HepG2 (cell line): ENCODE measurements around the gene CLRN2. TPM values are rescaled to one million over a fixed set of nuclear protein-coding genes. Genes with fewer than 3 reads are reported as not detected.

Experiments
- ATAC-seq: fragments of 200-7000 bp; cut with Tn5 transposase; 3 replicates; pipeline ENCODE4 v1.9.1; 2020; ENCODE audit warnings: mild to moderate bottlenecking, moderate library complexity
- BruUV-seq: library from RNA; stranded (reverse); fragments of 400-500 nt; replicated peaks from 2 replicates; lab custom pipeline; 2021; lab: Mats Ljungman, UMichigan
- CTCF ChIA-PET: fragments of 300-600 bp; formaldehyde crosslinking; extraction: SDS; loops from one replicate; lab custom pipeline; 2021; ENCODE audit warnings: low total read pairs, inconsistent platforms, low intra/inter-chr PET ratio; lab: Yijun Ruan, JAX
- POLR2A ChIA-PET: fragments of 350-600 bp; sonication (Branson Sonifier 250); formaldehyde crosslinking; loops from one replicate; lab custom pipeline; 2020; ENCODE audit warnings: antibody characterized with exemption, inconsistent platforms; lab: Yijun Ruan, JAX
- DNase-seq: peaks from one replicate; pipeline ENCODE4 v3.0.0-alpha.2; 2015; ENCODE audit warnings: low spot score
- FAIRE-seq: peaks from 3 replicates; lab custom pipeline; 2011; peaks lifted over from hg19 to GRCh38; lab: Jason Lieb, UNC
- H2AFZ ChIP-seq: one replicate; pipeline ENCODE4 v1.6.1; 2011; ENCODE audit warnings: low read length, inconsistent platforms
- H3K27ac ChIP-seq: fragments of 300-600 bp; 3 replicates; pipeline ENCODE4 v1.8.0; 2011; ENCODE audit warnings: mixed run types, mild to moderate bottlenecking, mixed read lengths, low read length, inconsistent platforms; ENCODE audit not compliant: insufficient read depth; ENCODE audit errors: extremely low read length
- H3K27me3 ChIP-seq, 2 experiments: fragments of 200-600 bp in 1 of 2; 2 replicates in 1 of 2; 3 replicates in 1 of 2; pipeline versions ENCODE4 v1.6.0 to v1.8.0; 2011; ENCODE audit warnings: low read length in 2 of 2, mild to moderate bottlenecking in 2 of 2, moderate library complexity in 2 of 2, inconsistent platforms in 1 of 2; ENCODE audit not compliant: insufficient read depth in 2 of 2, control insufficient read depth in 1 of 2
- H3K36me3 ChIP-seq, 2 experiments: fragments of 200-600 bp in 1 of 2; replicated peaks in 1 of 2; 2 replicates in 1 of 2; 3 replicates in 1 of 2; pipeline versions ENCODE4 v1.5.1 to v1.8.0; 2011; ENCODE audit warnings: low read length in 2 of 2, inconsistent platforms in 1 of 2; ENCODE audit not compliant: insufficient read depth in 2 of 2, control insufficient read depth in 1 of 2
- H3K4me1 ChIP-seq: 2 replicates; pipeline ENCODE4 v1.5.1; 2012; ENCODE audit warnings: low read length, inconsistent platforms; ENCODE audit not compliant: insufficient read depth
- H3K4me2 ChIP-seq: 2 replicates; pipeline ENCODE4 v1.6.0; 2011; ENCODE audit warnings: low read depth, low read length, inconsistent platforms
- H3K4me3 ChIP-seq, 3 experiments: fragments of 200-600 bp in 1 of 3; sonication (generic), shearing (Covaris generic) in 1 of 3; replicated peaks in 1 of 3; 2 replicates each; pipeline ENCODE4 v1.5.1; 2011 to 2016; ENCODE audit warnings: low read length in 3 of 3, inconsistent platforms in 2 of 3, low read depth in 2 of 3, mild to moderate bottlenecking in 2 of 3, control low read depth in 1 of 3, mixed read lengths in 1 of 3; ENCODE audit not compliant: insufficient read depth in 1 of 3
- H3K79me2 ChIP-seq: one replicate; pipeline ENCODE4 v1.6.1; 2011; ENCODE audit warnings: low read length, inconsistent platforms; ENCODE audit not compliant: insufficient read depth
- H3K9ac ChIP-seq: 2 replicates; pipeline ENCODE4 v1.6.0; 2011; ENCODE audit warnings: mild to moderate bottlenecking, low read depth, low read length, inconsistent platforms; ENCODE audit not compliant: insufficient read depth
- H3K9me3 ChIP-seq: 2 replicates; pipeline ENCODE4 v1.5.1; 2012; ENCODE audit warnings: mild to moderate bottlenecking, low read length
- H4K20me1 ChIP-seq: 2 replicates; pipeline ENCODE4 v1.6.0; 2011; ENCODE audit warnings: inconsistent platforms, mild to moderate bottlenecking, low read length, moderate library complexity; ENCODE audit not compliant: insufficient read depth
- ARID2 ChIP-seq: sonication (generic); formaldehyde crosslinking; IDR thresholded peaks from 2 replicates; pipeline ENCODE4 v1.8.1; 2022; ENCODE audit warnings: mild to moderate bottlenecking, missing genetic modification reagents, borderline replicate concordance
- CBFB ChIP-seq: sonication (generic); formaldehyde crosslinking; IDR thresholded peaks from 2 replicates; pipeline ENCODE4 v1.4.0; 2020; ENCODE audit warnings: missing genetic modification reagents
- DR1 ChIP-seq: sonication (generic); formaldehyde crosslinking; IDR thresholded peaks from 2 replicates; pipeline ENCODE4 v1.8.0; 2021; ENCODE audit warnings: mild to moderate bottlenecking, missing genetic modification reagents, inconsistent platforms
- ELF3 ChIP-seq: IDR thresholded peaks from 2 replicates; pipeline ENCODE4 v1.6.1; 2016; ENCODE audit warnings: missing genetic modification reagents, missing compliant biosample characterization
- HDAC2 ChIP-seq: sonication (generic); formaldehyde crosslinking; IDR thresholded peaks from 2 replicates; pipeline ENCODE4 v1.4.0; 2020; ENCODE audit warnings: missing genetic modification reagents
- IKZF5 ChIP-seq: IDR thresholded peaks from 2 replicates; pipeline ENCODE4 v1.6.1; 2018; ENCODE audit warnings: missing genetic modification reagents, mild to moderate bottlenecking, missing compliant biosample characterization
- MED1 ChIP-seq: sonication (generic); formaldehyde crosslinking; IDR thresholded peaks from 2 replicates; pipeline ENCODE4 v1.4.0; 2020; ENCODE audit warnings: missing genetic modification reagents
- MIXL1 ChIP-seq: IDR thresholded peaks from 2 replicates; pipeline ENCODE4 v1.6.1; 2016
- MXI1 ChIP-seq: IDR thresholded peaks from 3 replicates; pipeline ENCODE4 v1.6.1; 2012; ENCODE audit warnings: low read depth, low read length, inconsistent platforms, borderline replicate concordance
- MZF1 ChIP-seq: sonication (generic); formaldehyde crosslinking; IDR thresholded peaks from 2 replicates; pipeline ENCODE4 v1.8.1; 2023; ENCODE audit warnings: mild to moderate bottlenecking, missing genetic modification reagents, borderline replicate concordance
- NFIC ChIP-seq: IDR thresholded peaks from 2 replicates; pipeline ENCODE4 v1.6.1; 2012; ENCODE audit warnings: mild to moderate bottlenecking, low read length, inconsistent platforms
- PRMT3 ChIP-seq: sonication (generic); formaldehyde crosslinking; IDR thresholded peaks from 2 replicates; pipeline ENCODE4 v1.8.1; 2022; ENCODE audit warnings: low read depth, mild to moderate bottlenecking, moderate library complexity, missing genetic modification reagents, borderline replicate concordance
- SOX13 ChIP-seq, 3 experiments: fragments of 450-650 bp in 1 of 3; sonication (generic) in 1 of 3; formaldehyde crosslinking in 1 of 3; IDR thresholded peaks in 2 of 3; conservative IDR thresholded peaks in 1 of 3; 2 replicates each; pipeline versions ENCODE4 v1.5.0 to v1.6.1; 2016 to 2020; ENCODE audit warnings: antibody characterized with exemption in 1 of 3, mild to moderate bottlenecking in 1 of 3, missing compliant biosample characterization in 1 of 3, missing genetic modification reagents in 1 of 3, moderate library complexity in 1 of 3
- TBL1XR1 ChIP-seq: fragments of 150-350 bp; IDR thresholded peaks from 2 replicates; pipeline ENCODE4 v1.6.1; 2014; ENCODE audit warnings: borderline replicate concordance, low read length; ENCODE audit not compliant: partially characterized antibody
- ZBTB7B ChIP-seq: sonication (generic); formaldehyde crosslinking; IDR thresholded peaks from 2 replicates; pipeline ENCODE4 v1.4.0; 2020; ENCODE audit warnings: missing genetic modification reagents
- ZFYVE20 ChIP-seq: sonication (generic); formaldehyde crosslinking; IDR thresholded peaks from 2 replicates; pipeline ENCODE4 v1.8.0; 2023; ENCODE audit warnings: low read depth, mild to moderate bottlenecking, moderate library complexity, missing genetic modification reagents, borderline replicate concordance
- ZNF331 ChIP-seq: sonication (generic); formaldehyde crosslinking; IDR thresholded peaks from 2 replicates; pipeline ENCODE4 v1.4.0; 2020; ENCODE audit warnings: missing genetic modification reagents
- ZNF431 ChIP-seq: sonication (generic); formaldehyde crosslinking; IDR thresholded peaks from 2 replicates; pipeline ENCODE4 v1.9.0; 2022; ENCODE audit warnings: missing genetic modification reagents, low read depth, mild to moderate bottlenecking, borderline replicate concordance
- ZNF460 ChIP-seq: sonication (generic); formaldehyde crosslinking; IDR thresholded peaks from 2 replicates; pipeline ENCODE4 v1.5.1; 2020; ENCODE audit warnings: missing genetic modification reagents, mild to moderate bottlenecking, borderline replicate concordance
- ZNF619 ChIP-seq: sonication (generic); formaldehyde crosslinking; IDR thresholded peaks from 2 replicates; pipeline ENCODE4 v1.4.0; 2020; ENCODE audit warnings: mild to moderate bottlenecking, missing genetic modification reagents
- WGBS: methylation state at CpG from one replicate; pipeline ENCODE4 v1.1.6; 2017; ENCODE audit warnings: low lambda C conversion rate; 5-methylcytosine and 5-hydroxymethylcytosine counted together
- in situ Hi-C: cut with HindIII; loops from 2 replicates; pipeline ENCODE4 v1.10.0; 2017; ENCODE audit warnings: low pct_unique_long_range_greater_than_20kb; ENCODE audit not compliant: extremely low pct_ligation_motif_present
- intact Hi-C: fragments of 100-400 bp; cut with micrococcal nuclease; formaldehyde crosslinking; loops from one replicate; pipeline ENCODE4 v1.10.0; 2022; ENCODE audit not compliant: unreplicated experiment
- polyA plus RNA-seq, 8 experiments: library from polyadenylated mRNA; depleted of rRNA in 3 of 8; stranded (reverse) in 7 of 8; unstranded in 1 of 8; fragments of >200 nt; fragmentation: Illumina TruSeq in 4 of 8; extraction: Trizol in 4 of 8; gene quantifications; 2 replicates each; pipeline versions ENCODE4 v1.2.1 to v1.2.3, GENCODE V29; 2011 to 2016; ENCODE audit warnings: low read depth in 4 of 8, missing spikeins in 1 of 8, mixed read lengths in 1 of 8; ENCODE audit not compliant: insufficient read depth in 1 of 8
- total RNA-seq, 5 experiments: library from RNA; depleted of rRNA; stranded (reverse); fragments of >200 nt; fragmentation: Illumina TruSeq; extraction: Trizol; gene quantifications; 2 replicates each; pipeline ENCODE4 v1.2.3, GENCODE V29; 2016; ENCODE audit warnings: low read depth in 1 of 5
- TF ChIP-seq, protein P1 (sequence below): sonication (generic); formaldehyde crosslinking; IDR thresholded peaks from 2 replicates; pipeline ENCODE4 v1.8.0; 2022; ENCODE audit warnings: mild to moderate bottlenecking, missing genetic modification reagents; ENCODE audit not compliant: insufficient replicate concordance

CLRN2 gene
- total and polyA plus RNA-seq, 2 of the 13 experiments (the other 11 are each of a cell fraction or from before 2014, with no cell fraction given): not detected

DNA sequence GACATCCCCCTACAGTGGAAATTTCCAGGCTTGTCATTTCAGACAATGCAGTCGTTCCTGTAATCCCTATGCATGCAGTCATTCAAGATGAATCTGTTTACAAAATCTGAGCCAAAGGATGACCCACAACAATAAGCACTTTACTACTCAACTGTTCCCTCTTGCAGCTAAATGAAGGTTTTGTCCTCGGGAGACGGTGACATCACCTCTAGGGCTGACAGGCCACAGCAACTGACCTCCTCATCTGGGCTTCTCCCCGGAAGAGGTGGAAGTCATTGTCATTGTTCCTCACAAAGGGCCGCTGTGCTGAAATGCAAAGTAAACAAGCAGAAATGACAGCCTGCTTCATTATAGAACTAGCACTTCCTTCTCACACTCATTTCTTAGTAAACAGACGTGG is 29.2 kb downstream of the CLRN2 start (continued):
- TF ChIP-seq ARID2 (CRISPR knock-in tag): no peak
- peak; percentile 59; the same call in 1 of the 2 replicates for TF ChIP-seq CBFB (CRISPR knock-in tag)
- TF ChIP-seq DR1: no peak
- TF ChIP-seq ZNF431 (CRISPR knock-in tag): no peak
- TF ChIP-seq MIXL1 (CRISPR knock-in tag): peak; percentile 77
- no peak for TF ChIP-seq ZBTB7B (CRISPR knock-in tag)
- no peak for TF ChIP-seq PRMT3 (CRISPR knock-in tag)
- TF ChIP-seq MXI1: peak; percentile 41; the same call in 1 of the 3 replicates

- H2AFZ ChIP-seq: no peak overlapping the region
- peak overlapping the region; percentile 56 for H3K4me2 ChIP-seq
- in situ Hi-C loops: no loop called here
- intact Hi-C loops: loop anchor here (1.0 to 2.0 kb wide), 4 partner anchors 14 to 69 kb away; partner anchors contain the start of genes MED28 and QDPR
- no peaks in the 10 kb centered on the region for H3K27me3 ChIP-seq
- no peaks in the 10 kb centered on the region for H4K20me1 ChIP-seq
- DNase-seq: peak; percentile 68
- BruUV-seq: no TSS peak
- peak; percentile 23; the same call in 1 of the 3 replicates for ATAC-seq
- CTCF ChIA-PET: no interaction called here
- H3K9me3 ChIP-seq: no peaks in the 10 kb centered on the region
- 29% methylated on average over 3 of the region's 3 CpGs for WGBS
- no peak for FAIRE-seq
- peak overlapping the region; percentile 44; the same call in 1 of the 2 replicates for H3K9ac ChIP-seq
- POLR2A ChIA-PET: interaction anchor here (0.6 to 3.1 kb wide), 4 partner anchors 12 to 33 kb away, joined by 3 to 19 read pairs (median 6); partner anchors contain the start of genes LAP3 and QDPR
- peaks cover 55% of the 10 kb centered on the region for H3K4me1 ChIP-seq
- no peak overlapping the region for H3K4me3 ChIP-seq
- no peaks in the 10 kb centered on the region for H3K79me2 ChIP-seq
- H3K36me3 ChIP-seq: no peaks in the 10 kb centered on the region
- H3K27ac ChIP-seq: peak overlapping the region; percentile 78
- TF ChIP-seq MED1 (CRISPR knock-in tag): peak; percentile 43; the same call in 1 of the 2 replicates
- TF ChIP-seq ZFYVE20: no peak
- no peak for TF ChIP-seq HDAC2 (CRISPR knock-in tag)
- TF ChIP-seq ZNF460 (CRISPR knock-in tag): peak; percentile 93
- peak; percentile 69; the same call in 1 of the 2 replicates for TF ChIP-seq NFIC
- TF ChIP-seq MIXL1 (CRISPR knock-in tag): 0 out of 2 replicates have a peak, but pooled peaks have one; percentile 43
- TF ChIP-seq MZF1: no peak
- no peak for TF ChIP-seq TBL1XR1
- 0 out of 2 replicates have a peak, but pooled peaks have one; percentile 35 for TF ChIP-seq ZNF331 (CRISPR knock-in tag)
- TF ChIP-seq, protein P1, sequence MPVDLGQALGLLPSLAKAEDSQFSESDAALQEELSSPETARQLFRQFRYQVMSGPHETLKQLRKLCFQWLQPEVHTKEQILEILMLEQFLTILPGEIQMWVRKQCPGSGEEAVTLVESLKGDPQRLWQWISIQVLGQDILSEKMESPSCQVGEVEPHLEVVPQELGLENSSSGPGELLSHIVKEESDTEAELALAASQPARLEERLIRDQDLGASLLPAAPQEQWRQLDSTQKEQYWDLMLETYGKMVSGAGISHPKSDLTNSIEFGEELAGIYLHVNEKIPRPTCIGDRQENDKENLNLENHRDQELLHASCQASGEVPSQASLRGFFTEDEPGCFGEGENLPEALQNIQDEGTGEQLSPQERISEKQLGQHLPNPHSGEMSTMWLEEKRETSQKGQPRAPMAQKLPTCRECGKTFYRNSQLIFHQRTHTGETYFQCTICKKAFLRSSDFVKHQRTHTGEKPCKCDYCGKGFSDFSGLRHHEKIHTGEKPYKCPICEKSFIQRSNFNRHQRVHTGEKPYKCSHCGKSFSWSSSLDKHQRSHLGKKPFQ (CRISPR knock-in tag): no peak
- peak; percentile 84 for TF ChIP-seq ELF3
- no peak for TF ChIP-seq ZNF619
- TF ChIP-seq IKZF5 (CRISPR knock-in tag): peak; percentile 36; the same call in 1 of the 2 replicates
- TF ChIP-seq SOX13 (IDR thresholded peaks at IDR 0.05): no peak
- TF ChIP-seq SOX13 (CRISPR knock-in tag; conservative IDR thresholded peaks at IDR 0.05 in 1 of 2, IDR thresholded peaks at IDR 0.05 in 1 of 2): peak in 1 of 2 experiments; percentile 86; a peak in 2 of 4 replicates
These were observed 29.9 kb downstream of the CLRN2 start for GRCh38 chr4:17544831-17545234.
